ENCODE results near the gene ALG12.
A peak's percentile ranks its signal among the peaks of the same experiment; 100 is the strongest.

GRCh38 chr22:49923445-49923844, 5.2 kb upstream of the ALG12 start:
- TF ChIP-seq, protein P1, sequence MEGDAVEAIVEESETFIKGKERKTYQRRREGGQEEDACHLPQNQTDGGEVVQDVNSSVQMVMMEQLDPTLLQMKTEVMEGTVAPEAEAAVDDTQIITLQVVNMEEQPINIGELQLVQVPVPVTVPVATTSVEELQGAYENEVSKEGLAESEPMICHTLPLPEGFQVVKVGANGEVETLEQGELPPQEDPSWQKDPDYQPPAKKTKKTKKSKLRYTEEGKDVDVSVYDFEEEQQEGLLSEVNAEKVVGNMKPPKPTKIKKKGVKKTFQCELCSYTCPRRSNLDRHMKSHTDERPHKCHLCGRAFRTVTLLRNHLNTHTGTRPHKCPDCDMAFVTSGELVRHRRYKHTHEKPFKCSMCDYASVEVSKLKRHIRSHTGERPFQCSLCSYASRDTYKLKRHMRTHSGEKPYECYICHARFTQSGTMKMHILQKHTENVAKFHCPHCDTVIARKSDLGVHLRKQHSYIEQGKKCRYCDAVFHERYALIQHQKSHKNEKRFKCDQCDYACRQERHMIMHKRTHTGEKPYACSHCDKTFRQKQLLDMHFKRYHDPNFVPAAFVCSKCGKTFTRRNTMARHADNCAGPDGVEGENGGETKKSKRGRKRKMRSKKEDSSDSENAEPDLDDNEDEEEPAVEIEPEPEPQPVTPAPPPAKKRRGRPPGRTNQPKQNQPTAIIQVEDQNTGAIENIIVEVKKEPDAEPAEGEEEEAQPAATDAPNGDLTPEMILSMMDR (IDR thresholded peaks at IDR 0.05), result peak in 2 of 6 experiments; percentile 14 to 21
- no peak for TF ChIP-seq POLR2A (IDR thresholded peaks at IDR 0.05)

Measured in esophagus squamous epithelium (tissue), 4 donors.